ENCODE measurements around the gene HRCT1.

DNA sequence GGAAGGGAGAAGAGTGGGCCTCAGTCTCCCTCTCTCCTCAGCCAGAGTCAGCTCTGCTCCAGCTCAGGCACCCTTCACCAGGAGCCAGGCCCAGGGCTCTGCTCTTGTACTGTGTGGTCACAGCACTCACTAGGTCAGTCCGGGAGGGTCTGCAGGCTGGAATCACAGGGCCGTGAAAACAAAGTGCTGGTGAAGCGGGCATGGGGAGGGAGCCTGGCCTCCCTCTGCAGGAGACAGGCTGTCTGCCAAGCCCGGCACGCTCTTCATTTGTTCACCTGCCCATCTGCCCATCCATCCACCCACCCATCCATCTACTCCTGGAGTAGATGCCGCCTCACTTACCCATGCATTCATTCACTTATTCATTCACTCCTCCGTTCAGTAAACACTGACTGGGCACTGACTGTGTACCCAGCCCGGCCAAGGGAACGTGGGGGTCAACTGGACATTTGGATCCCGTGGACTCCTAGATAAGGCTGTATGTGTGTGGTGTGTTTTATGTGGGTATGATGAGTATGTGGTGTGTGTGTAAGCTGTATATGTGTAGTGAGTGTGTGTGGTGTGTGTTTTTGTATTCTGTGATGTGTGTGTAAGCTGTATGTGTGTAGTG lies 6.9 kb downstream of the HRCT1 start:
- TF ChIP-seq, protein P1, sequence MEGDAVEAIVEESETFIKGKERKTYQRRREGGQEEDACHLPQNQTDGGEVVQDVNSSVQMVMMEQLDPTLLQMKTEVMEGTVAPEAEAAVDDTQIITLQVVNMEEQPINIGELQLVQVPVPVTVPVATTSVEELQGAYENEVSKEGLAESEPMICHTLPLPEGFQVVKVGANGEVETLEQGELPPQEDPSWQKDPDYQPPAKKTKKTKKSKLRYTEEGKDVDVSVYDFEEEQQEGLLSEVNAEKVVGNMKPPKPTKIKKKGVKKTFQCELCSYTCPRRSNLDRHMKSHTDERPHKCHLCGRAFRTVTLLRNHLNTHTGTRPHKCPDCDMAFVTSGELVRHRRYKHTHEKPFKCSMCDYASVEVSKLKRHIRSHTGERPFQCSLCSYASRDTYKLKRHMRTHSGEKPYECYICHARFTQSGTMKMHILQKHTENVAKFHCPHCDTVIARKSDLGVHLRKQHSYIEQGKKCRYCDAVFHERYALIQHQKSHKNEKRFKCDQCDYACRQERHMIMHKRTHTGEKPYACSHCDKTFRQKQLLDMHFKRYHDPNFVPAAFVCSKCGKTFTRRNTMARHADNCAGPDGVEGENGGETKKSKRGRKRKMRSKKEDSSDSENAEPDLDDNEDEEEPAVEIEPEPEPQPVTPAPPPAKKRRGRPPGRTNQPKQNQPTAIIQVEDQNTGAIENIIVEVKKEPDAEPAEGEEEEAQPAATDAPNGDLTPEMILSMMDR (IDR thresholded peaks at IDR 0.05; ENCODE audit: extremely low read depth in 1 of 2, insufficient read depth in 1 of 2, low read depth in 1 of 2, low read length in 2 of 2): no peak
- no peak for TF ChIP-seq JUN (IDR thresholded peaks at IDR 0.05; ENCODE audit: borderline replicate concordance, insufficient read depth, insufficient read length, low read depth)
- TF ChIP-seq POLR2AphosphoS5 (IDR thresholded peaks at IDR 0.05; ENCODE audit: insufficient read depth, low read depth, low read length): peak; percentile 10
- TF ChIP-seq EZH2 (IDR thresholded peaks at IDR 0.05; ENCODE audit: borderline replicate concordance, low read depth, low read length, severe bottlenecking): no peak
- TF ChIP-seq POLR2A (IDR thresholded peaks at IDR 0.05; ENCODE audit: low read depth, low read length): no peak
- TF ChIP-seq, protein P2, sequence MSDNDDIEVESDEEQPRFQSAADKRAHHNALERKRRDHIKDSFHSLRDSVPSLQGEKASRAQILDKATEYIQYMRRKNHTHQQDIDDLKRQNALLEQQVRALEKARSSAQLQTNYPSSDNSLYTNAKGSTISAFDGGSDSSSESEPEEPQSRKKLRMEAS (IDR thresholded peaks at IDR 0.05; ENCODE audit: insufficient read depth, insufficient read length): no peak
- TF ChIP-seq FOS (IDR thresholded peaks at IDR 0.05; ENCODE audit: borderline replicate concordance, insufficient read depth, low read length): no peak
